NOMO-1 (cell line): ENCODE data around the gene DNM1.

Source experiments
- DNase-seq, 2 experiments: peaks; one replicate each; lab custom pipeline; 2025; ENCODE audit not compliant: unreplicated experiment in 2 of 2; lab: John Stamatoyannopoulos, UW

DNM1 gene

GRCh38 chr9:128249908-128250838 is 47.0 kb downstream of the DNM1 start:
- DNase-seq, result peak; percentile 37 to 41

- no peak for DNase-seq
Observed at GRCh38 chr9:128250839-128251731, 47.9 kb downstream of the DNM1 start.

GRCh38 chr9:128251732-128252100 is 48.5 kb downstream of the DNM1 start:
- DNase-seq, result no peak

- no peak for DNase-seq
Observed at GRCh38 chr9:128252317-128253139, 49.3 kb downstream of the DNM1 start.

- no peak for DNase-seq
Observed at GRCh38 chr9:128253140-128253990, 50.2 kb downstream of the DNM1 start.

GRCh38 chr9:128253991-128254346 is 50.8 kb downstream of the DNM1 start:
- no peak for DNase-seq

- DNase-seq, result no peak
Observed at GRCh38 chr9:128254362-128254761, 51.2 kb downstream of the DNM1 start.

- DNase-seq, result peak in 1 of 2 experiments; percentile 20
Observed at GRCh38 chr9:128254855-128255759, 51.9 kb downstream of the DNM1 start.

GRCh38 chr9:128257086-128257825 is 54.1 kb downstream of the DNM1 start:
- no peak for DNase-seq

- DNase-seq, result no peak
Observed at GRCh38 chr9:128257907-128258306, 54.7 kb downstream of the DNM1 start.

GRCh38 chr9:128258326-128258725 is 55.1 kb downstream of the DNM1 start:
- no peak for DNase-seq

GRCh38 chr9:128259156-128259555 is 56.0 kb downstream of the DNM1 start:
- no peak for DNase-seq

- DNase-seq, result no peak
Observed at GRCh38 chr9:128260340-128260739, 57.2 kb downstream of the DNM1 start.

GRCh38 chr9:128262687-128263086 is 59.5 kb downstream of the DNM1 start:
- no peak for DNase-seq

GRCh38 chr9:128265348-128265847 is 62.2 kb downstream of the DNM1 start:
- DNase-seq, result no peak

GRCh38 chr9:128266868-128267590 is 63.9 kb downstream of the DNM1 start:
- DNase-seq, result no peak

GRCh38 chr9:128271112-128271511 is 67.9 kb downstream of the DNM1 start:
- no peak for DNase-seq
